ENCODE results near the gene JAM3. TPM values are rescaled to one million over a fixed set of nuclear protein-coding genes. Genes with fewer than 3 reads are reported as not detected.

The JAM3 gene
- total and polyA plus RNA-seq, 10 of the 15 experiments (the other 5 are each of a cell fraction or from before 2014, with no cell fraction given): 0.04 to 1.1 (median 0.32) TPM; not detected in 1

GRCh38 chr11:134037046-134037908 is 31.6 kb upstream of the JAM3 start (continued):
- TF ChIP-seq HSF1 (IDR thresholded peaks at IDR 0.05; ENCODE audit: low read depth, low read length): peak; percentile 94
- no peak for TF ChIP-seq SMARCA5 (IDR thresholded peaks at IDR 0.05)
- TF ChIP-seq POLR2A (IDR thresholded peaks at IDR 0.05; ENCODE audit: low read depth, low read length): peak; percentile 46
- no peak for TF ChIP-seq IRF4 (IDR thresholded peaks at IDR 0.05; ENCODE audit: low read depth, low read length)
- TF ChIP-seq, protein P1, sequence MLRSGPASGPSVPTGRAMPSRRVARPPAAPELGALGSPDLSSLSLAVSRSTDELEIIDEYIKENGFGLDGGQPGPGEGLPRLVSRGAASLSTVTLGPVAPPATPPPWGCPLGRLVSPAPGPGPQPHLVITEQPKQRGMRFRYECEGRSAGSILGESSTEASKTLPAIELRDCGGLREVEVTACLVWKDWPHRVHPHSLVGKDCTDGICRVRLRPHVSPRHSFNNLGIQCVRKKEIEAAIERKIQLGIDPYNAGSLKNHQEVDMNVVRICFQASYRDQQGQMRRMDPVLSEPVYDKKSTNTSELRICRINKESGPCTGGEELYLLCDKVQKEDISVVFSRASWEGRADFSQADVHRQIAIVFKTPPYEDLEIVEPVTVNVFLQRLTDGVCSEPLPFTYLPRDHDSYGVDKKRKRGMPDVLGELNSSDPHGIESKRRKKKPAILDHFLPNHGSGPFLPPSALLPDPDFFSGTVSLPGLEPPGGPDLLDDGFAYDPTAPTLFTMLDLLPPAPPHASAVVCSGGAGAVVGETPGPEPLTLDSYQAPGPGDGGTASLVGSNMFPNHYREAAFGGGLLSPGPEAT (IDR thresholded peaks at IDR 0.05; ENCODE audit: low read depth): no peak
- TF ChIP-seq CREB1 (IDR thresholded peaks at IDR 0.05; ENCODE audit: low read depth): no peak
- no peak for TF ChIP-seq NFIC (IDR thresholded peaks at IDR 0.05; ENCODE audit: low read depth, low read length)
- TF ChIP-seq, protein P2, sequence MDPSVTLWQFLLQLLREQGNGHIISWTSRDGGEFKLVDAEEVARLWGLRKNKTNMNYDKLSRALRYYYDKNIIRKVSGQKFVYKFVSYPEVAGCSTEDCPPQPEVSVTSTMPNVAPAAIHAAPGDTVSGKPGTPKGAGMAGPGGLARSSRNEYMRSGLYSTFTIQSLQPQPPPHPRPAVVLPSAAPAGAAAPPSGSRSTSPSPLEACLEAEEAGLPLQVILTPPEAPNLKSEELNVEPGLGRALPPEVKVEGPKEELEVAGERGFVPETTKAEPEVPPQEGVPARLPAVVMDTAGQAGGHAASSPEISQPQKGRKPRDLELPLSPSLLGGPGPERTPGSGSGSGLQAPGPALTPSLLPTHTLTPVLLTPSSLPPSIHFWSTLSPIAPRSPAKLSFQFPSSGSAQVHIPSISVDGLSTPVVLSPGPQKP (IDR thresholded peaks at IDR 0.05; ENCODE audit: low read depth, low read length): peak; percentile 56; the same call in 1 of the 2 replicates
- TF ChIP-seq RAD21 (IDR thresholded peaks at IDR 0.05; ENCODE audit: insufficient read depth, low read depth, low read length): no peak
- no peak for TF ChIP-seq ESRRA (IDR thresholded peaks at IDR 0.05; ENCODE audit: low read length)
- TF ChIP-seq FOXM1 (IDR thresholded peaks at IDR 0.05; ENCODE audit: low read depth, low read length): no peak
- no peak for TF ChIP-seq TCF7 (IDR thresholded peaks at IDR 0.05; ENCODE audit: borderline replicate concordance)

All from GM12878 (cell line).